ENCODE data around the gene COG8.

The COG8 gene

DNA sequence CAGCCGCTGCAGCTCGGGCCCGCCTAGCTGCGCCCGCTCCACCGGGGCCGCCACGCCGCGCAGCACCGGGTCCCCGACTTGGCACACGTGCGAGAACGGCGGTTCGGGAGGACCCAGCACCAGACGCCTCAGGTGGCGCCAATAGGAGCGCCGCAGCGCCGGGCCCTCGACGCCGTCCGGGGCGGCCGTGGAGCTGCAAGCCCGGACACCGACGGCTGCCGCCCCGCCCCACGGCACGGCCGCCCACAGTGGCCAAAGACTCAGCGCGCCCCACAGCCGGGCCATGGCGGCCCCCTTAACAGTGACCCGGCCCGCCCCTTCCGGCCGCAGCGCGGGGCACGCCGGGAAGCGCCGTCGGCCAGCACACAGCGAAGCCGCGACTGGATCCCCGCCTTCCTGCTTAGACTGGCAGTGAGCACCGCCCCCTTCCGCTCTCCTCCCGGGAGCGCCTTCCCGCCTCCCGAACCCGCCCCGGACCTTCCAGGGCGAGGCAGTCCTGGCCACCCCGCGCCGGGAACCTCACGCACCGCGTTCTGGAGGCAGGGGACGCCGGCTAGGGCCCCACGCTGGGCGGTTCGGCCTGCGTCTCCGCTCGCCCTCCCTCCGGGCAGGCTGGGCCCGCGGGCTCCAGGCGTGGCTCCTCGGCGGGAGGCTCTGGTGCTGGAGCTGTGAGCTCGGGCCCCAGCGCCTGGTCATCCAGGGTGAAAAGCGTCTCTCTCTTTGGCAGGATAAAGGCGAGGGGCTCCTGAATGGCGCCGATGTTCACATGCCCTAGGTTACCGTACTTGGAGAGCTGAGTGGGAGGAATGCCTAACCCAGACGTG, 8.9 kb downstream of the COG8 start, which contains the start of gene PDF:
Gene PDF (minus strand): TSS at position 303 of the 824 bp plus-strand sequence. CDS start 18 bp downstream, at position 285.
- TF ChIP-seq, protein P1, sequence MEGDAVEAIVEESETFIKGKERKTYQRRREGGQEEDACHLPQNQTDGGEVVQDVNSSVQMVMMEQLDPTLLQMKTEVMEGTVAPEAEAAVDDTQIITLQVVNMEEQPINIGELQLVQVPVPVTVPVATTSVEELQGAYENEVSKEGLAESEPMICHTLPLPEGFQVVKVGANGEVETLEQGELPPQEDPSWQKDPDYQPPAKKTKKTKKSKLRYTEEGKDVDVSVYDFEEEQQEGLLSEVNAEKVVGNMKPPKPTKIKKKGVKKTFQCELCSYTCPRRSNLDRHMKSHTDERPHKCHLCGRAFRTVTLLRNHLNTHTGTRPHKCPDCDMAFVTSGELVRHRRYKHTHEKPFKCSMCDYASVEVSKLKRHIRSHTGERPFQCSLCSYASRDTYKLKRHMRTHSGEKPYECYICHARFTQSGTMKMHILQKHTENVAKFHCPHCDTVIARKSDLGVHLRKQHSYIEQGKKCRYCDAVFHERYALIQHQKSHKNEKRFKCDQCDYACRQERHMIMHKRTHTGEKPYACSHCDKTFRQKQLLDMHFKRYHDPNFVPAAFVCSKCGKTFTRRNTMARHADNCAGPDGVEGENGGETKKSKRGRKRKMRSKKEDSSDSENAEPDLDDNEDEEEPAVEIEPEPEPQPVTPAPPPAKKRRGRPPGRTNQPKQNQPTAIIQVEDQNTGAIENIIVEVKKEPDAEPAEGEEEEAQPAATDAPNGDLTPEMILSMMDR (IDR thresholded peaks at IDR 0.05), result peak; percentile 24
- H3K4me1 ChIP-seq (ENCODE audit: control insufficient read depth in 1 of 2, insufficient read depth in 1 of 2, low read depth in 1 of 2, low read length in 1 of 2), result peaks cover 19 to 22% of the 10 kb centered on the region in 2 experiments
- H3K4me3 ChIP-seq (ENCODE audit: low read depth in 1 of 2, low read length in 1 of 2), result peak within 1 kb of the TSS; percentile 83 to 96
- H3K27me3 ChIP-seq, result no peaks in the 10 kb centered on the region
- H3K27ac ChIP-seq, result peak within 1 kb of the TSS; percentile 88
- peaks cover 53% of the 10 kb centered on the region for H3K36me3 ChIP-seq
- no peaks in the 10 kb centered on the region for H3K9me3 ChIP-seq

DNA sequence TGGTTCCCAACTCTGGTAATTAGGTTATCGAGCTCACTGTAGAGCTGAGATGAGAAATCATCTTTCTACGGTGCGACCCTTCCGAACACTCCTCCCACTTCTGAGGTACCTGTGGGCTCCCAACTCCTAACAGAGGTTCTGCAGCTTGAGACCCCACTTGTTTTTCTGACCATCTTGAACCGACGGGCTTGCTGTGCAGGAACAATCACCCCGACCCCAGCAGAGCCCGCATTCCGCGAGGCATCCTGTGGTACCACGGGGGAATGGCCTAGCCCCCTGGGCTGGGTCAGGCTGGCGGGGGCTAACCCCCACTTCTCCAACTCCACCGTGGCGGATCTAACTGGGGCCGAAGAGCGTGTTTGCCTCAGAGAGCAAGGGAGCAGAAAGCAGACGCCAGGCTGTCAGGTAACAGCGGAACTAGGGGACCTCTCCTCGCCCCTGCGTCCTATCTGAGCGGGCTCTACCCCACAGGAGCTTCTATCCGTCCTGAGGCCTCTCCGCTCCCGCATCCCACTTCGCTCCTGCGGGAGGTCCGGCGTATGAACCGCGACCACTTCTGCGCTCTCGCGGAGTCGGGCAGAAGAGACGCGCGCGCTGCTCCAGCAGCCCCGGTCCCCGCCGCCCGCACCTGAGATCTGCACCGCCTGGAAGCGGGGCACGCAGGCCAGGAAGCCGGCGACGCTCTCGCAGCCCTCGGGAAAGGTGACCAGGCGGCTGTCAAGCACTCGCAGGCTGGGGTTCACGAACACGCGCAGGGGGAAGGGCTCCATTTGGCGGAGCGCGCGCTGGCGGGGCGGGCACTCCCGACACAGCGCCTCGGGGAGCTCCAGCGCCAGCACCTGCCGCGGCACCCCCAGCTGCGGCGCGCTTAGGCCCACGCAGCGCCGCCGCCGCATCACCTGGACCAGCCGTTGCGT, 9.7 kb downstream of the COG8 start:
- H3K4me3 ChIP-seq (ENCODE audit: low read depth in 1 of 2, low read length in 1 of 2), result peak overlapping the region; percentile 83 to 96
- no peaks in the 10 kb centered on the region for H3K27me3 ChIP-seq
- H3K36me3 ChIP-seq, result peaks cover 53% of the 10 kb centered on the region
- no peaks in the 10 kb centered on the region for H3K9me3 ChIP-seq
- TF ChIP-seq, protein P1 (IDR thresholded peaks at IDR 0.05), result no peak
- peak overlapping the region; percentile 88 for H3K27ac ChIP-seq
- peaks cover 19 to 22% of the 10 kb centered on the region in 2 experiments for H3K4me1 ChIP-seq (ENCODE audit: control insufficient read depth in 1 of 2, insufficient read depth in 1 of 2, low read depth in 1 of 2, low read length in 1 of 2)

DNA sequence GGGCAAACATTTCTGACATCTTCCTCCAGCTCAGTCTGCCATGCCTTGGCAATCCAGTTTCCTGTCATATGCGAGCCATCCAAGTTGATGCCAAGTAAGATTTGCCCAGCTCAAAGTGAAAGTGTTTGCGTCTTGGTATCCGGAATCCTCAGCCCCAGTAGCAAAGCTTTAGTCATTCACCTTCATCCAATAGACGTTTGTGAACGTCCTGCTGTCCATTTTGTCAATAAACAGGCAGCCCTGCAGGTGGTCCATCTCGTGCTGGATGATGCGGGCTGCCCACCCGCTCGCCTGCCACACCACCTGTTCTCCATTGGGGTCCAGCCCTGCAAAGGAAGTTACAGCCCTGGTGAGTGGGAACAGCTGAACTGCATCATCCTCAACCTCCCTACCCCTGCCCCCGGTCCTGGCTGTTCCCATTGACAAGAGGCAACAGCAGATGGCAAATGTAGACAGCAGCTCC, 10.5 kb downstream of the COG8 start:
- H3K9me3 ChIP-seq, result no peaks in the 10 kb centered on the region
- TF ChIP-seq, protein P1 (IDR thresholded peaks at IDR 0.05), result no peak
- no peak overlapping the region for H3K4me3 ChIP-seq (ENCODE audit: low read depth in 1 of 2, low read length in 1 of 2)
- H3K27ac ChIP-seq, result no peak overlapping the region
- H3K36me3 ChIP-seq, result peaks cover 53% of the 10 kb centered on the region
- H3K4me1 ChIP-seq (ENCODE audit: control insufficient read depth in 1 of 2, insufficient read depth in 1 of 2, low read depth in 1 of 2, low read length in 1 of 2), result peaks cover 19 to 22% of the 10 kb centered on the region in 2 experiments
- no peaks in the 10 kb centered on the region for H3K27me3 ChIP-seq

DNA sequence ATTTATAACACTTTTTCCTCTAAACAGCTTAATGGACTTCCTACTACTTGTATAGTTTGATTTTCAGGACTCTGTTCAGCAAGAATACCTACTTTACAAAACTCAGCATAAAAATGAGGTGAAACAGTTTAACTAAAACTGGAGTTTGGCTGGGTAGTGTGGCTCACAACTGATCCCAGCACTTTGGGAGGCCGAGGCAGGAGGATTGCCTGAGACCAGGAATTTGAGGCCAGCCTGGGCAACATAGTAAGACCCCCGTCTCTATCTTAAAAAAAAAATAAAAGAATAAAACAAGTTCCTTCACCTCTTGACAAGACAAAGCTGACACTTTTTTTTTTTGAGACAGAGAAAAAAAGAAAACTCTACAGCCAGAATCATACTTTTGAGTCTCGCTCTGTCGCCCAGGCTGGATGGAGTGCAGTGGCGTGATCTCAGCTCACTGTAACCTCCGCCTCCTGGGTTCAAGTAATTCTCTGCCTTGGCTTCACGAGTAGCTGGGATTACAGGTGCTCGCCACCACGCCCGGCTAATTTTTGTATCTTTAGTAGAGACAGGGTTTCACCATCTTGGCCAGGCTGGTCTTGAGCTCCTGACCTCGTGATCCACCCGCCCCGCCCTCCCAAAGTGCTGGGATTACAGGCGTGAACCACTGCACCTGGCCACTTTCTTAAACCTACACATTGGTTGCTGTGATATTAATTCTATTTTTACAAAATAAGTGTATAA, 11.6 kb downstream of the COG8 start:
- no peak overlapping the region for H3K27ac ChIP-seq
- H3K4me3 ChIP-seq (ENCODE audit: low read depth in 1 of 2, low read length in 1 of 2), result no peak overlapping the region
- no peaks in the 10 kb centered on the region for H3K9me3 ChIP-seq
- H3K27me3 ChIP-seq, result no peaks in the 10 kb centered on the region
- H3K36me3 ChIP-seq, result peaks cover 56% of the 10 kb centered on the region
- peaks cover 19 to 22% of the 10 kb centered on the region in 2 experiments for H3K4me1 ChIP-seq (ENCODE audit: control insufficient read depth in 1 of 2, insufficient read depth in 1 of 2, low read depth in 1 of 2, low read length in 1 of 2)
- TF ChIP-seq, protein P1 (IDR thresholded peaks at IDR 0.05), result no peak
